ENCODE data around the gene NCKAP5.

DNA sequence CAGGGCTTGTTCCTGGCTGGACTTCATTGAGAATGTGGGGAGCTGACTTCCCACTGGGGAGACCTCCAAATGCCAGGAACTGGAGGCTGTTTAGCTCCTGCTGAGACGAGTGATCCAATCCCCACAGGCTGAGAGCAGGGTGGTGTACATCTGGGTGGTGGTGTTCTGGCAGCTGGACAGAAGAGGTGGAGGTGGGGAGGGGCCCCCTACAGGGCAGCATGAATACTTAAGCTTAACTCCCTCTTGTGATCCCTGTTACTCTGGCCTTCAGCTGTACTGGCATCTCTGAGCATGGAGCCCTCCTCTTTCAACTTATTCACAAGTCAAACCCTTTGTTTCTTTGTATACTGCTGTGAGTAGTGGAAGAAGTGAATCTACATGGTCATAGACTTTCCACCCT lies 730.5 kb downstream of the NCKAP5 start:
- TF ChIP-seq, protein P1, sequence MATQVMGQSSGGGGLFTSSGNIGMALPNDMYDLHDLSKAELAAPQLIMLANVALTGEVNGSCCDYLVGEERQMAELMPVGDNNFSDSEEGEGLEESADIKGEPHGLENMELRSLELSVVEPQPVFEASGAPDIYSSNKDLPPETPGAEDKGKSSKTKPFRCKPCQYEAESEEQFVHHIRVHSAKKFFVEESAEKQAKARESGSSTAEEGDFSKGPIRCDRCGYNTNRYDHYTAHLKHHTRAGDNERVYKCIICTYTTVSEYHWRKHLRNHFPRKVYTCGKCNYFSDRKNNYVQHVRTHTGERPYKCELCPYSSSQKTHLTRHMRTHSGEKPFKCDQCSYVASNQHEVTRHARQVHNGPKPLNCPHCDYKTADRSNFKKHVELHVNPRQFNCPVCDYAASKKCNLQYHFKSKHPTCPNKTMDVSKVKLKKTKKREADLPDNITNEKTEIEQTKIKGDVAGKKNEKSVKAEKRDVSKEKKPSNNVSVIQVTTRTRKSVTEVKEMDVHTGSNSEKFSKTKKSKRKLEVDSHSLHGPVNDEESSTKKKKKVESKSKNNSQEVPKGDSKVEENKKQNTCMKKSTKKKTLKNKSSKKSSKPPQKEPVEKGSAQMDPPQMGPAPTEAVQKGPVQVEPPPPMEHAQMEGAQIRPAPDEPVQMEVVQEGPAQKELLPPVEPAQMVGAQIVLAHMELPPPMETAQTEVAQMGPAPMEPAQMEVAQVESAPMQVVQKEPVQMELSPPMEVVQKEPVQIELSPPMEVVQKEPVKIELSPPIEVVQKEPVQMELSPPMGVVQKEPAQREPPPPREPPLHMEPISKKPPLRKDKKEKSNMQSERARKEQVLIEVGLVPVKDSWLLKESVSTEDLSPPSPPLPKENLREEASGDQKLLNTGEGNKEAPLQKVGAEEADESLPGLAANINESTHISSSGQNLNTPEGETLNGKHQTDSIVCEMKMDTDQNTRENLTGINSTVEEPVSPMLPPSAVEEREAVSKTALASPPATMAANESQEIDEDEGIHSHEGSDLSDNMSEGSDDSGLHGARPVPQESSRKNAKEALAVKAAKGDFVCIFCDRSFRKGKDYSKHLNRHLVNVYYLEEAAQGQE (IDR thresholded peaks at IDR 0.05): no peak
- TF ChIP-seq, protein P2, sequence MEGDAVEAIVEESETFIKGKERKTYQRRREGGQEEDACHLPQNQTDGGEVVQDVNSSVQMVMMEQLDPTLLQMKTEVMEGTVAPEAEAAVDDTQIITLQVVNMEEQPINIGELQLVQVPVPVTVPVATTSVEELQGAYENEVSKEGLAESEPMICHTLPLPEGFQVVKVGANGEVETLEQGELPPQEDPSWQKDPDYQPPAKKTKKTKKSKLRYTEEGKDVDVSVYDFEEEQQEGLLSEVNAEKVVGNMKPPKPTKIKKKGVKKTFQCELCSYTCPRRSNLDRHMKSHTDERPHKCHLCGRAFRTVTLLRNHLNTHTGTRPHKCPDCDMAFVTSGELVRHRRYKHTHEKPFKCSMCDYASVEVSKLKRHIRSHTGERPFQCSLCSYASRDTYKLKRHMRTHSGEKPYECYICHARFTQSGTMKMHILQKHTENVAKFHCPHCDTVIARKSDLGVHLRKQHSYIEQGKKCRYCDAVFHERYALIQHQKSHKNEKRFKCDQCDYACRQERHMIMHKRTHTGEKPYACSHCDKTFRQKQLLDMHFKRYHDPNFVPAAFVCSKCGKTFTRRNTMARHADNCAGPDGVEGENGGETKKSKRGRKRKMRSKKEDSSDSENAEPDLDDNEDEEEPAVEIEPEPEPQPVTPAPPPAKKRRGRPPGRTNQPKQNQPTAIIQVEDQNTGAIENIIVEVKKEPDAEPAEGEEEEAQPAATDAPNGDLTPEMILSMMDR (IDR thresholded peaks at IDR 0.05; ENCODE audit: low read depth, low read length, missing input control): no peak
- TF ChIP-seq RXRA (IDR thresholded peaks at IDR 0.05) (no peak), YY1 (IDR thresholded peaks at IDR 0.05) (no peak)
